HepG2 (cell line): ENCODE data around the gene TMEM236. TPM values are rescaled to one million over a fixed set of nuclear protein-coding genes. Genes with fewer than 3 reads are reported as not detected.

Experiments used
- EEA1 ChIP-seq: sonication (generic); formaldehyde crosslinking; IDR thresholded peaks from 2 replicates; pipeline ENCODE4 v1.5.1; 2020; ENCODE audit warnings: mild to moderate bottlenecking, missing genetic modification reagents, borderline replicate concordance
- MNT ChIP-seq: fragments of 450-650 bp; IDR thresholded peaks from 2 replicates; pipeline ENCODE4 v1.6.1; 2016
- POLR2AphosphoS2 ChIP-seq: IDR thresholded peaks from 2 replicates; pipeline ENCODE4 v1.6.1; 2011; ENCODE audit warnings: low read depth, low read length, improper control_type of control experiment
- ZNF407 ChIP-seq: sonication (generic); formaldehyde crosslinking; IDR thresholded peaks from one replicate; pipeline ENCODE4 v1.5.1; 2020; ENCODE audit warnings: mild to moderate bottlenecking, missing genetic modification reagents; ENCODE audit errors: not compliant biosample characterization
- polyA plus RNA-seq, 8 experiments: library from polyadenylated mRNA; depleted of rRNA in 3 of 8; stranded (reverse) in 7 of 8; unstranded in 1 of 8; fragments of >200 nt; fragmentation: Illumina TruSeq in 4 of 8; extraction: Trizol in 4 of 8; gene quantifications; 2 replicates each; pipeline versions ENCODE4 v1.2.1 to v1.2.3, GENCODE V29; 2011 to 2016; ENCODE audit warnings: low read depth in 4 of 8, missing spikeins in 1 of 8, mixed read lengths in 1 of 8; ENCODE audit not compliant: insufficient read depth in 1 of 8
- total RNA-seq, 5 experiments: library from RNA; depleted of rRNA; stranded (reverse); fragments of >200 nt; fragmentation: Illumina TruSeq; extraction: Trizol; gene quantifications; 2 replicates each; pipeline ENCODE4 v1.2.3, GENCODE V29; 2016; ENCODE audit warnings: low read depth in 1 of 5
- TF ChIP-seq, protein P1 (sequence below): sonication (generic); formaldehyde crosslinking; IDR thresholded peaks from 2 replicates; pipeline ENCODE4 v1.5.0; 2020; ENCODE audit warnings: missing genetic modification reagents

TMEM236 gene
- total and polyA plus RNA-seq, 2 of the 13 experiments (the other 11 are each of a cell fraction or from before 2014, with no cell fraction given), result 0.04 to 0.08 TPM

DNA sequence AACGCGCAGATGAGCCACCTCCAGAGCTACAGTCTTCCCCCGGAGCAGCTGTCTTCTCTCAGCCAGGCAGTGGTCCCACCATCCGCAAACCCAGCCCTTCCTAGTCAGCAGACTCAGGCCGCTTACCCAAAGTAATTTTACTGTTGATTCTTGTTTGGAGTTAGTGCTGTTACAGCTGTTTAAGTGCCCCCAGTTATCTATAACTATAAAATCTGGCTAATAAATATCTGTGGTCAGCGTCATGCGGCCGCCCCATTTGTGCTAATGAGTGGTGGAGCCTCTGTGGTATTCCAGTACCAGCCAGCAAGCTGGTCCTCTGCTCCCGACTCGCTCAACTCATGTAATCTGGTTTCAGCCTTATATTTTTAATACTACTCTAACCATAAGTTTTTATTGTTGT, 43.2 kb upstream of the TMEM236 start (continued):
- TF ChIP-seq MNT, result no peak
- TF ChIP-seq, protein P1, sequence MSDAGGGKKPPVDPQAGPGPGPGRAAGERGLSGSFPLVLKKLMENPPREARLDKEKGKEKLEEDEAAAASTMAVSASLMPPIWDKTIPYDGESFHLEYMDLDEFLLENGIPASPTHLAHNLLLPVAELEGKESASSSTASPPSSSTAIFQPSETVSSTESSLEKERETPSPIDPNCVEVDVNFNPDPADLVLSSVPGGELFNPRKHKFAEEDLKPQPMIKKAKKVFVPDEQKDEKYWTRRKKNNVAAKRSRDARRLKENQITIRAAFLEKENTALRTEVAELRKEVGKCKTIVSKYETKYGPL (CRISPR knock-in tag), result no peak
- no peak for TF ChIP-seq EEA1 (CRISPR knock-in tag)
- no peak for TF ChIP-seq ZNF407 (CRISPR knock-in tag)
- no peak for TF ChIP-seq POLR2AphosphoS2
